ENCODE data around the gene ARHGAP6. TPM values are rescaled to one million over a fixed set of nuclear protein-coding genes. Genes with fewer than 3 reads are reported as not detected.

The ARHGAP6 gene
- total and polyA plus RNA-seq, 9 of the 15 experiments (the other 6 are each of a cell fraction or from before 2014, with no cell fraction given) = 12.5 to 63.6 (median 41.8) TPM

DNA sequence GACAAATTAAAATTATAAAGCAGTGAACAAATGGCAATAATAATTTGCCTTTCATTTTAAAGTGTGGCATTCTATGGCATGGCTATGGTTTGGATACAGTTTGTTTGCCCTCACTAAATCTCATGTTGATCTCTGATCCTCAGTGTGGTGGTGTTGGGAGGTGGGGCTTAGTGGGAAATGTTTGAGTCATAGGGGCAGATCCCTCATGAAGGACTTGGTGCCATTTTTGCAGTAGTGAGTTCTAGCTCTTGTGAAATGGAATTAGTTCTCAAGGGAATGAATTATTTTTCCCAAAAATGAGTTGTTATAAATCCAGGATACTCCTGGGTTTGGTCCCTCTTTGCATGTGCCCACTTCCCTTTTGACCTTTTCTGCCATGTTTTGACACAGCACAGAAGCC is 191.1 kb downstream of the ARHGAP6 start:
- H3K27me3 ChIP-seq (ENCODE audit: control insufficient read depth in 2 of 2, insufficient read depth in 2 of 2, low read length in 2 of 2) = no peaks in the 10 kb centered on the region
- no peaks in the 10 kb centered on the region for H3K79me2 ChIP-seq (ENCODE audit: control insufficient read depth, insufficient read depth, low read length)
- H3K4me3 ChIP-seq = no peak overlapping the region
- intact Hi-C loops (cut with micrococcal nuclease) = no loop called here
- no peaks in the 10 kb centered on the region for H3K36me3 ChIP-seq (ENCODE audit: control insufficient read depth, insufficient read depth, low read length)
- peak overlapping the region; percentile 41; the same call in 1 of the 2 replicates for H2AFZ ChIP-seq (ENCODE audit: low read depth, low read length)
- no peak overlapping the region for H3K9ac ChIP-seq (ENCODE audit: insufficient read depth in 1 of 2, low read depth in 2 of 2, low read length in 2 of 2)
- CTCF ChIA-PET (ENCODE audit: low intra/inter-chr PET ratio) = no interaction called here
- 0 out of 3 replicates have a peak, but pooled peaks have one; percentile 36 for ATAC-seq
- H3K9me1 ChIP-seq (ENCODE audit: control insufficient read depth, insufficient read depth, low read length) = peaks cover 3% of the 10 kb centered on the region
- BruUV-seq (replicated peaks) = no TSS peak
- no peak overlapping the region for H3K27ac ChIP-seq (ENCODE audit: extremely low read depth, low read depth, low read length)
- H3K4me1 ChIP-seq (replicated peaks in 1 of 2; ENCODE audit: control insufficient read depth in 2 of 2, insufficient read depth in 2 of 2, low read length in 2 of 2) = peaks cover 0 to 6% of the 10 kb centered on the region in 2 experiments; a peak in 2 of 5 replicates
- POLR2A ChIA-PET = no interaction called here
- FAIRE-seq = no peak
- H3K4me2 ChIP-seq (ENCODE audit: insufficient read depth, low read length) = no peak overlapping the region
- no peaks in the 10 kb centered on the region for H4K20me1 ChIP-seq (replicated peaks; ENCODE audit: control insufficient read depth, insufficient read depth, low read length)
- no peak for DNase-seq (ENCODE audit: extremely low read depth in 1 of 4, low spot score in 3 of 4)
- in situ Hi-C loops (cut with MboI) = no loop called here
- H3K9me3 ChIP-seq (replicated peaks; ENCODE audit: control insufficient read depth, insufficient read depth, low read depth, low read length) = no peaks in the 10 kb centered on the region
- TF ChIP-seq C11orf30 (IDR thresholded peaks at IDR 0.05; ENCODE audit: low read depth) = no peak
- TF ChIP-seq FOXM1 (IDR thresholded peaks at IDR 0.05; ENCODE audit: low read depth) = no peak
- TF ChIP-seq FOXM1 (CRISPR knock-in tag; IDR thresholded peaks at IDR 0.05; ENCODE audit: low read depth) = no peak
- no peak for TF ChIP-seq ZEB2 (IDR thresholded peaks at IDR 0.05)
- TF ChIP-seq ATF3 (IDR thresholded peaks at IDR 0.05) = no peak
- TF ChIP-seq ATF3 (CRISPR knock-in tag; conservative IDR thresholded peaks at IDR 0.05) = no peak
- TF ChIP-seq NFE2 (IDR thresholded peaks at IDR 0.05; ENCODE audit: low read depth) = no peak
- no peak for TF ChIP-seq NKRF (IDR thresholded peaks at IDR 0.05; ENCODE audit: borderline replicate concordance)
- TF ChIP-seq CCNT2 (IDR thresholded peaks at IDR 0.05; ENCODE audit: borderline replicate concordance, extremely low read depth, insufficient read length, low read depth, low read length) = no peak
- no peak for TF ChIP-seq IFI16 (CRISPR knock-in tag; IDR thresholded peaks at IDR 0.05)
- no peak for TF ChIP-seq GABPA (tag; conservative IDR thresholded peaks at IDR 0.05; ENCODE audit: low read depth)
- TF ChIP-seq, protein P1, sequence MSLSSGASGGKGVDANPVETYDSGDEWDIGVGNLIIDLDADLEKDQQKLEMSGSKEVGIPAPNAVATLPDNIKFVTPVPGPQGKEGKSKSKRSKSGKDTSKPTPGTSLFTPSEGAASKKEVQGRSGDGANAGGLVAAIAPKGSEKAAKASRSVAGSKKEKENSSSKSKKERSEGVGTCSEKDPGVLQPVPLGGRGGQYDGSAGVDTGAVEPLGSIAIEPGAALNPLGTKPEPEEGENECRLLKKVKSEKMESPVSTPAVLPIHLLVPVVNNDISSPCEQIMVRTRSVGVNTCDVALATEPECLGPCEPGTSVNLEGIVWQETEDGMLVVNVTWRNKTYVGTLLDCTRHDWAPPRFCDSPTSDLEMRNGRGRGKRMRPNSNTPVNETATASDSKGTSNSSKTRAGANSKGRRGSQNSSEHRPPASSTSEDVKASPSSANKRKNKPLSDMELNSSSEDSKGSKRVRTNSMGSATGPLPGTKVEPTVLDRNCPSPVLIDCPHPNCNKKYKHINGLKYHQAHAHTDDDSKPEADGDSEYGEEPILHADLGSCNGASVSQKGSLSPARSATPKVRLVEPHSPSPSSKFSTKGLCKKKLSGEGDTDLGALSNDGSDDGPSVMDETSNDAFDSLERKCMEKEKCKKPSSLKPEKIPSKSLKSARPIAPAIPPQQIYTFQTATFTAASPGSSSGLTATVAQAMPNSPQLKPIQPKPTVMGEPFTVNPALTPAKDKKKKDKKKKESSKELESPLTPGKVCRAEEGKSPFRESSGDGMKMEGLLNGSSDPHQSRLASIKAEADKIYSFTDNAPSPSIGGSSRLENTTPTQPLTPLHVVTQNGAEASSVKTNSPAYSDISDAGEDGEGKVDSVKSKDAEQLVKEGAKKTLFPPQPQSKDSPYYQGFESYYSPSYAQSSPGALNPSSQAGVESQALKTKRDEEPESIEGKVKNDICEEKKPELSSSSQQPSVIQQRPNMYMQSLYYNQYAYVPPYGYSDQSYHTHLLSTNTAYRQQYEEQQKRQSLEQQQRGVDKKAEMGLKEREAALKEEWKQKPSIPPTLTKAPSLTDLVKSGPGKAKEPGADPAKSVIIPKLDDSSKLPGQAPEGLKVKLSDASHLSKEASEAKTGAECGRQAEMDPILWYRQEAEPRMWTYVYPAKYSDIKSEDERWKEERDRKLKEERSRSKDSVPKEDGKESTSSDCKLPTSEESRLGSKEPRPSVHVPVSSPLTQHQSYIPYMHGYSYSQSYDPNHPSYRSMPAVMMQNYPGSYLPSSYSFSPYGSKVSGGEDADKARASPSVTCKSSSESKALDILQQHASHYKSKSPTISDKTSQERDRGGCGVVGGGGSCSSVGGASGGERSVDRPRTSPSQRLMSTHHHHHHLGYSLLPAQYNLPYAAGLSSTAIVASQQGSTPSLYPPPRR (CRISPR knock-in tag; IDR thresholded peaks at IDR 0.05; ENCODE audit: borderline replicate concordance) = no peak
- TF ChIP-seq NRF1 (conservative IDR thresholded peaks at IDR 0.05 in 1 of 2, IDR thresholded peaks at IDR 0.05 in 1 of 2) = no peak
